GM18499 (cell line): Measurements from ENCODE around the gene GAREM1.
"Not testable (repeated sequence)": the region's sequence is repeated elsewhere in the genome, so short reads cannot be mapped to it uniquely, and the experiment has no call there.

Experiments
- ATAC-seq: cut with Tn5 transposase; IDR thresholded peaks from one replicate; pipeline ENCODE4 v1.9.1; 2021; ENCODE audit warnings: moderate number of reproducible peaks; ENCODE audit not compliant: insufficient read depth, unreplicated experiment

Gene GAREM1

DNA sequence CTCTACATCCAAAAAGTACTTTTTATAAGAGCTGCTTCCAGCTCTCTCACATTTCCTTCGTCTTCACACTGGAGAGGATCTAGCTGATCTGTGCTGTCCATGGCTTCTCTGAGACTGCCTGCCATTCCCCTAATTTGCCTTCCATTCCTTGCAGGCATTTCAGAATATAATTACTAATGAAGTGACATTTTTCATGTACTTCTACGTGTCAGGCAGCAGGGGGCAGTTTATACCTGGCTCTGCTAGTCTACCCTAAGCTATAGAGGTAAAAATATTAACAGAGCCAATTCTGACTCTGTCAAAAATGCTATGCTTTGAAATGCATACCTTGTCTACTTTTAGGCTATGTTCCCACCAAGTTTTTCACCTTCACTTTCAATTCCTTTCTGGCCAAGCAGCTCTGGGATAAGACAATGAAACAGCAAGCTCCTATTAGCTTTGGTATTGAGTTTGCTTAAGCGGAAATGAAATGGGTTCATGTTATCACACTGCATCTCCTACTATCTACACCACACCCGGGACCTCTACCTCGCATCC, 198.9 kb downstream of the GAREM1 start:
- peak; percentile 80 for ATAC-seq

DNA sequence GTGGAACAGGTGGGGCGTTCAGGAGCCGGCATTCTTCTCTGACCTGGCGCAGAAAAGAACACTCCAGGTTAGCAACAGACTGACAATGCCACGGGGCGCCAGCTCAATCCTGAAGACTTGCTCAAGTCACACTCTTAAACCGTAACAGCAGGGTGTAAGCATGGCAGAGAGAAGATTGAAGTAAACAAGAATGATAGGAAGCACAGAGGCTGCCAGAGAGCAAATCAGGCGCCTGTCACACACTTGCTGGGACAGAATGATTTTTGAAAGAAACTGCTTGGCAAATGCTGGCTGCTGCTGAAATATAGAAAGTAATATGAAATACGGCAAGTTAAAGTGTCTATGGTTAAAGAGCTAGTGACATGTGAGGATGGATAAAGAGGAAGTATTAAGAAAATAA, 200.3 kb downstream of the GAREM1 start:
- no peak for ATAC-seq

DNA sequence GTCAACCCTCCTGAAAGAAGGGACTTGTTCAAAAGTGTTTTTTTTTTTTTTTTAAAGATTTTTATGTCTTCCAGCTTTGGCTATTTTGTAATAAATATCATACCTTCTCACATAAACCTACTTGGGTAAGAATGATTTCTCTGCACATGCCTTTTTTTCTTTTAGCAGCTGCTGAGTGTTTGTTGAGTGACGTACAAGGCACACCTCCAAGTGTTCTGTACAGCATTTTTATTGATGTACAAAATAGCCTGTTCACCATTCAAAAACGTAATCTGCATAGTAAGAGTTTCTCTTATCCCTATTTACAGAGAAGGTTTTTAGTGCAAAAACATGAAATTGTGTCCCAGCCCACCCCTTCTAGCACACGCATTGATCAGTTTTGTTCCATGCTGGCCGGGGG, 203.2 kb downstream of the GAREM1 start:
- no peak for ATAC-seq

DNA sequence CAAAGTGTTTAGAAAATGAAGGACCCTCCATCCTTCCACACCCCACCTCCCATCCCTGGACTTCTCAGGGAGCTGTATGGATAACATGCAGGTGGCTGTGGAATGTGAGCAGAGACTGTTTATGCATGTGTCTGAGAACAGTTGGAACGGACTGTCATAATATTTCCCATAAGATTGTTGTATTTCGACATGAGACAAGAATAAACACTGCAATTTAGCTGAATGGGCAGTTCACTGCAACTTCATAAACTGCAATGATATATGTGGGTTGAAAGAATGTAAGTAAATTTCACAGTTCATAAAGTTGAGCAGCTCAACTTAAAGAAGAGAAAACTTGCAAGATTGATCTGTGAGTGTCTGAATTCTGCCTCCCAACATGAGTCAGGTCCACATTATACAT, 206.3 kb downstream of the GAREM1 start:
- no peak for ATAC-seq

DNA sequence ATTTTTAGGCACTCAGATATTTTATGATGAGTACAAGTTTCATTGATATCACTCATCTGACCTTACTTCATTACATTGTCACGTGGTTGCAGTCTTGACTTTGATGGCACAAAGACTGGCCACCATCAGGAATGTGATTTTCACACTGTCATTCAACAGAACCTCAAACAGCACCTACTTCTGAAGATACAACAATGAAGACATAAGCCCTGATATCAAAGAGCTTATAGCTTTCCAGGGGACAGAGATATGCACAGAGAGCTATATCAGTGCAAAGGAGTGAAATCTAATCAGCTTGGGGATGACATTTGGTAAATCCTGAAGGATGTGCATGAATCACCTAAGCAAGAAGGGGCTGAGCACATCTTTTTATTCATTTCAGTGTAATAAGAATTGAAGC, 208.6 kb downstream of the GAREM1 start:
- no peak for ATAC-seq

DNA sequence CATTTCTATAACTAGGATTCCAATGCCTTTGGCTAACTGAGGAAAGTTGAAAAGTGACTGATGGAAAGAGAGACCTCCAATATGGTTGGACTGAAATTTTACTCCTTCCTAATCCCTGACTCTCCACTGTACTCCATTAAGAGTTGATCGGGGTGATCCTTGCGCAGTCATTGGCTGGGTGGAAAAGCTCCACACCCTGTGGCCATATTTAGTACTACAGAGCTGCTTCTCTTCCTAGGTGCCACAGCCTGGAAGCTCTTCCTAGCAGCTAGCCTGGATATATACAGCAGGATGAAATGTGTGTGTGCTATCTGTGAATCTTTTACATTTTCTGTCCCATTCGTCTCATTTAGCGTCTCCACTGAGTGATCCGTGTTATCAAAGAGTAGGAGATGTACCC, 209.7 kb downstream of the GAREM1 start:
- no peak for ATAC-seq

DNA sequence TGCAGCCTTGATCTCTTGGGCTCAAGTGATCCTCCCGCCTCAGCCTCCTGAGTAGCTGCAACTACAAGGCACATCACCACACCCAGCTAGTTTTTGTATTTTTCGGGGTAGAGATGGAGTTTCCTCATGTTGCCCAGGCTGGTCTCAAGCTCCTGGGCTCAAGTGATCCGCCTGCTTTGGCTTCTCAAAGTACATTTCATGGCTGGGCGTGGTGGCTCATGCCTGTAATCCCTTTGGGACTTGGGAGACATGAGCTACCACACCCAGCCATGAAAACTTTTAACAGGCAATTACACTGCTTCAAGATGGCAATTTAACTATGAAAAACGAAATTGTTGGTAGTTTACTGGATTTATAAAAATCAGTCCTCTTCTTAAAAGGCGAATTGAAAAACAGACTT, 211.1 kb downstream of the GAREM1 start:
- no peak for ATAC-seq

DNA sequence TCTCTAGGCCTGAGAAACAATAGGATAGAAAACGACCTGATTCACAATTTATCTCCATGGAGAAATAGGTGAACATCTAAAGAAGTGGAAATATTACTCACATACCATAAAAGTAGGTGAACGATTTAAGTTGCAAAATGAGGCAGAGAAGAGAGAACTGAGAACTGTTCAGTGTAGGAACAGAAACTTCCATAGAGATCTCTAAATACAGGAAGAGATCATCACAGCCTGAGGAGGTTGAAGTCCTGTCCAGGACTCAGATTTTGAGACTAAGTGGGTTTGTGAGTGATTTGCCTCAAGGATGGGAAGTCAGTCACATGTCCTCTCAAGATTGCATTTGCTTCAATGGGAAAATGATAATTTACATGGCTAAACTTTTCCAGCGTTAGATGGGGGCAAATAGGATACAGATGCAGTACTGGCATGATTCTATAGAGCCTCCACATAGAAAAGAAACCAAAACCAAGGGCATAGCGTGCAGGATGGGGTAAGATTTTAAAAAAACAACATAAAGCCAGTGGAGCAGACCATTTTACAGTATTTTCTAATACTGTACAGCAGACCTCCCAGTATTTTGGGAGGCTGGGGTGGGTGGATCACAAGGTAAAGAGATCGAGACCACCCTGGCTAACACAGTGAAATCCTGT, 212.0 kb downstream of the GAREM1 start:
- ATAC-seq, result no peak

DNA sequence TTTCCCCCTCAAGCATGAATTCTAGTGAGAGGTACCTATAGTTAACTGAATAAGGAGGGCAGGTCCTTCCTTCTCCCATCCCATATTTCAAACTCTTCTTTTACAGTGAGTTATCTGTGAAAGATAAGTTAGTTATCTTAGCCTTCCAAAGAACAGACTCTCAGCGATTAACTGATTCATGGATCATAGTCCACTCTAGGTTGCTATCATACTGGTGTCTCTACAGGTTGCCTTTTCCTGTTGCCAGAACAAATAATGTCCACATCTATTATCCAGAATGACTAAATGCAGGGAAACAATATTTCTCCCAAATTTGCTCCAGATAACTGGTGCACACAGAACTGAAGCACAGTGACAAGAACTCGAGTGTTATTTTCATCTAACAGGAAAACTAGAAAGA, 212.5 kb downstream of the GAREM1 start:
- no peak for ATAC-seq

DNA sequence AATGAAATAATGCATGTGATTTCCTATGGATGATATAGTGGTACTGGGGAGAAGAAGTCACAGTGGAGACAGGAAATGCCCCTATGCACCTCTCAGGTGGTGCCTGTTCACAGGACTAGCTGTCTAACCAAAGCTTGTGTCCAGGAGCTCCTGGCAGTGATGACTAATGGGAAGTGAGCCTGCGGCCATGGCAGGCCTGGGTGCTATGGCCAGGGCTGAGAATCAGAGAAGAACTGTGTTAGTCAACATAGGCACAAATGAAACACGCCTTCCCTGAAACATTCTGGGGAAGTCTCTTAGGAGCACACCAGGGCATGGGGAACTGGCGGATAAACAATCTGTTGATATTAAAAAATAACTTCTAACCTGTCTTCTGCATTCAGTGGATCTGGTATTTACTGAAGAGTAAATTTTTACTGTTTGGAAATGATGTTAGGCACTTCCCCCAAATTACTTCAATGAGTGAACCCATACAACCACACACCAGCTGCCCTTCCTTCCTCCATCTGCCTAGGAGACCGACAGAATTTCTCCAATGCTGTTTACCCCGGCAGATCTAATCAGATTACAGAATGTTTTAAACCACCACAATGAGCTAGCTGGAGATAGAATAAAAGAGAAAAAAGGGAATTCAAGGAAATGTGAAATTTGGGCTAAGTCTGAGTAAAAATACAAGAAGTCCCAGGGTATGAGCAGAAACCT, 213.4 kb downstream of the GAREM1 start:
- ATAC-seq, result no peak

DNA sequence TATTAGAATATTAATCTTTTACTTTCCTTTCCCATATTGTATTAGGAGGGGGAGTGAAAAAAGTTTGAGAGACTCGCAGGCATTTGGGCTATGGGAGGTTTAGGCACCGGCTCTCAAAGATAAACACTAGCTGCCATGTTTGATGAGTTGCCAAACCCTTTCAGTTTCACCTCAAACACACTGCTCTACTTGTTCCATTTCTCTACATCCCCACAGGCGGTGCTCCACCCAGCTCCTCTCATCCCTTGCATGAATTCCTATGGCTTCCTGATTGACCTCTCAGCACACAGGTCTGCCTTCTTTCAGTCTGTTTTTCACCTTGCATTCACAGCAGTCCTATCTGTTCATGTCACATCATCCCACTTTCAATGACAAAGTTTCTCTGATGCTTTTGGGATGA, 215.1 kb downstream of the GAREM1 start:
- no peak for ATAC-seq

DNA sequence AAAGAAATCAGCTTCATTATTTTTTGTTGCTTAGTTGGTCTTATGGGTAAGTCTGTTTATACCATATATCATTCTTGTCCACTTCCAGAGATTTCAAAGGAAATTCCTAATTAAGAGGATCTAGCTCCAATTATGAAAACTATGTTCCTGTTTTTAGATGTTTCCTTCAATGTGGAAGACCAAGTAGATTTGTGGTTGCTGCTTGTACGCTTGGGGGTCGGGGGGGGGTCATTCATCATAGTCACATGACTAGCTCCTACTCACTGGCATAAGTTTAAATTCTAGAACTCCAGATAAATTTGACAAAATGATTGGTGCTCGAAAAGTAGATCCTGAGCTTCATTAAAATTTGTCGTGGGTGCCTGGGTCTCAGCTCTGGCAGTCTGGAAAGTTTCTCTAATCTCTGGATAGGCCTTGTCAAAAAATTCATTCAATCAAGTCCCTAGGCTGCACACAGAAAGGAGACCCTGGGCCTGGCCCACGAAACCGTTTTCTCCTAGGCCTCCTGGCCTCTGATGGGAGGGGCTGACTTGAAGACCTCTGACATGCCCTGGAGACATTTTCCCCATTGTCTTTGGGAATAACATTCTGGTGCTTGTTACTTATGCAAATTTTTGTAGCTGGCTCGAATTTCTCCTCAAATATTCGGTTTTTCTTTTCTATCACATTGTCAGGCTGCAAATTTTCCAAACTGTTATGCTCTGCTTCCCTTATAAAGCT, 218.4 kb downstream of the GAREM1 start:
- no peak for ATAC-seq

DNA sequence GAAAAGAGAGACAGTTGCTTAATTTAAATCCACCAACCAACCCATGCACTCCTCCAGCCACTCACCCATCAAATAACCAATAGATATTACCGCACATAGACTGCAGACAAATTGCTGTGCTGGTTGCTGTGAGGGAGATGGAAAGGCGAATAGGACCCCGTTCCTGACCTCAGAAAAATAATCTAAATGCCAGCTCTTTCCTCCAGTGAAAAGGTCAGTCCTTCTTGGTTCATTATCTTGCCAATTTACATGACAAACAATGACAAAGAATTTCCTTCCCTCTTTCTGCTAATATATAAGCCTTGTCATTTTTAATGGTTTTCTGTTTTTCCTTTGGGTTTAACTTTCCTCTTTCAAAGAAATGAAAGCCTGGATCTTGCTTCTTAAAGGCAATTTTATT, 219.2 kb downstream of the GAREM1 start:
- no peak for ATAC-seq

DNA sequence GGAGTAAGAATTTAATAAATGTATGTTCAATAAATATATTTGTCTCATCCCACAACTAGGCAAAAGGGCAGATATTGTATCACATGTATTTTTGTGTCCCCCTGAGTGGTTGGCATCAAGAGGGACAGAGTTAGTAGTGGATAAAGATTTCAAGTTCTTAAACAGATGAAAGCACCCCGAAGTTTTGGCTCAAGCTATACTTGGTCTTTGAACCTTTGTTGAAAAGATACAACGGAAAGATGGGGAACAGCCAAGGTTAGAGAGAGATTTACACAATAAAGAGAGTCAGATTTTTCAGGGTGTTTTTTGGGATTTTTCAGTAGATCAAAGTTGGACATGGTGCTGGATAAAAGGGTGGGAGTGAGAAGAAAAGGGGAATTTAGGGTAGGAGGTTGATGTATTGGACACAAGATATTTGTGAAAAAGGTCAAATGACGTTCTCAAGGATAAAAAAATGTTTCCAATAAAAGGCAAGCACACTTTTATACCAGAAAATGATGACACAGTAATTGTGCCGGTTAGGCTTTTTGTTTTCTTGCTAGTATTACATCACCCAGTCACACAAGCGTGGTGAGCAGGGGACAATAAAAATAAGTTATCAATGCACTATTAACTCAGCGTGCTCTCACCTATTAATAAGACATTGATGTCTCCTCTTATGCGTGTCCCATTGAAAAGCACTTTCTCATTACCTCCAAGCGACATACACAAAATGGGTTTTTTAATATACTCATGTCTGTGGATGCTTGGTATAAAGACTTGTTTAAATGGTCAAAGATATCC, 221.3 kb downstream of the GAREM1 start:
- no peak for ATAC-seq

DNA sequence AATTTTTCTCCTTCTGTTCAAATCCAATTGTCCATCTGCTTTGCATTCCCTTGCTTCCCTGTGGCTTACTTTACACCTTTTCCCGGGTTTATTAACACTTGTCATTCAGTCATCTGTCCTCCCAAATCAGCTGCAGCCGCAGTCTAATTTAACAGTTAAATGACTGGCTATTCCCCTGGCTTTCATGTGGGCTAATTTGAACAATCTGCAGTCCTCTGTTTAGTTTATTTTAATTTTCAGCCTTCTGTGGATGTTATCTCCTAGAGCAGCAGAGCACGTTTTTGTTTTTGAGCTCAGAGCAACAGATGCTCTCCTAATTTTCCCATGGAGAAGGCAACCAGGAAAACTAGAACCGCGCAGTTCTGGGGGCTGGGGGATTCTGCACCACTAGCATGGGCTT, 225.8 kb downstream of the GAREM1 start:
- ATAC-seq, result no peak

DNA sequence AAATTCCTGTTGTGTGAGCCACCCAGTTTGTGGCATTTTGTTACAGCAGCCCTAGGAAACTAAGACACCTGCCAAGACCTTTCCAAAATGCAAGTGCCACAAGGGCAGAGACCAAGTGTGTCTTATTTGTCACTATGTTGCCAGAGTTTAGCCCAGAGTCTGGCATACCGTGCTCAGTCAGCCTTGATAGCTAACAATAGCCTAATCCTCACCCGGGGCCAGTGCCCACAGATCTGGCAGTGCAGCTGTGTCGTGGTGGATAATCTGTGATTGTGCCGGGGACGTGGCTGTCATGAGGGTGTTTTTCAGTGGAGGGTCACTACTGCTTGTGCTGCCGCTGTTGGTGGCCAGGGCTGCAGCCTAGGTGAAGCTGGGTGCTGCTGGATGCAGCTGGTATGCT, 227.3 kb downstream of the GAREM1 start:
- ATAC-seq, result no peak

DNA sequence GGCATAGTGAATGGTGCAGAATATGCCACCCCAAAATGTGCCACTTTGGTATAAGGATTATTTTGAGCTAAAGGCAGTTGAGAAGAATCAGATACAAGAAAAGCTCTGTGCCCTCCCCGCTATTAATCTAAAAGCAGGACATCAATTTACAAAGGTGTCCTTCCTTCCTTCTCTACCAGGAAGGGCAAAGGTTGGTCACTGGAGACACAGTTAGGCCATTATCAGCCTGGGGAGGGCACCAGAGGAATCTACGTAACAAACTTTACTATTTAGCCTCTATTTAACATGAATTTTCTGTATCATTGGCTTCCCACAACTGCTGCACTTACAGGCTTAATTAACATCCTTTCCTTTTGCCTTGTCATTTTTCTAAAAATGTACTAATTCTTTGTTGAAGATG, 228.3 kb downstream of the GAREM1 start:
- no peak for ATAC-seq

DNA sequence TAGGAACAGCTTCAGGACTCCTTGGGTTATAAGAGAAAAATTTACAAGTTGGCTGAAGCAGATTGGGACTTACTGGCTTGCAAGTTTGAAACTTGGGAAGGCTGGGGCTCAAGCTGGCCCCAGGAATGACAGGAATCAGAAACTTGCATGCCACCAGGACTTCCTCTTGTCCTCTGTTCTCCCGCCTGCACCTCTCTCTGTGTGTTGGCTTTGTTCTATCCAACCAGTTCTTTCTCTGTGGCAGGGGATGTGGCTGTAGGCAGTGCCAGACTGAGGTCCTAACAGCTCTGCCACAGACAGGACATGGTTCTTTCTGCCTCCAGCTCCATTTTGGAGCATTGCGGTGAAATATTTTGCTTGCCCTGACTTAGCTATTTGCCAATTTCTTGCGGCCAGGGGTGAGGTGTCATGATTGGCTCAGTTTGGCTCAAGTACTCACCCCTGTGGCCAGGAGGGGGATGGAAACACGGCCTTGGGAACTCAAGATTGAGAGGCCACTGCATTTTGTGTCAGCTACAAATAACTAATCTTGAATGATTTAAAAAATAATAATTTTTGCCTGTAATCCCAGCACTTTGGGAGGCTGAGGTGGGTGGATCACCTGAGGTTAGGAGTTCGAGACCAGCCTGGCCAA, 231.9 kb downstream of the GAREM1 start:
- no peak for ATAC-seq

DNA sequence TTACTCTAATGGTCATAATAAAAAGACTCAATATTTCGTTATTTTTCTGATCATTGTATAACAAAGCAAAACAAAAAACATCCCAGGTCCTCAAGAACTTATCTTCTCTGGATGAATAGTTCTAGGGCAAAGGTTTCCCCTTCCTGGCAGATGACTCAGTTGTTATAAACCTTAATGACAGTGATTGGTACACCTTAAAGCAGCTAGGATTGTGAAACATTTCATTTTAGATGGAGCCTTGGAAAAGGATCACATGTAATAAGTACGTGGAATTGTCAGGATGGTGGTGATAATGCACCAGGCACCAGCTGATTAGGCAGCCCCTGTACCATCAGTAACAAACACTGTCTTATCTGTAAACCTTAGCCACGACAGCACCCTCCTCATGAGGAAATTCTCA, 233.6 kb downstream of the GAREM1 start:
- ATAC-seq, result no peak

DNA sequence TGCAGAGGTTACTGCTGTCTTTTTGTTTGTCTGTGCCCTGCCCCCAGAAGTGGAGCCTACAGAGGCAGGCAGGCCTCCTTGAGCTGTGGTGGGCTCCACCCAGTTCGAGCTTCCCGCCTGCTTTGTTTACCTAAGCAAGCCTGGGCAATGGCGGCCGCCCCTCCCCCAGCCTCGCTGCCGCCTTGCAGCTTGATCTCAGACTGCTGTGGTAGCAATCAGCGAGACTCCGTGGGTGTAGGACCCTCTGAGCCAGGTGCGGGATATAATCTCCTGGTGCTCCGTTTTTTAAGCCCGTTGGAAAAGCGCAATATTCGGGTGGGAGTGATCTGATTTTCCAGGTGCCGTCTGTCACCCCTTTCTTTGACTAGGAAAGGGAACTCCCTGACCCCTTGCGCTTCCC, 237.3 kb downstream of the GAREM1 start:
- ATAC-seq, result not testable (repeated sequence)
